Measurements from ENCODE around the gene STT3B. TPM values are rescaled to one million over a fixed set of nuclear protein-coding genes. Genes with fewer than 3 reads are reported as not detected.

Gene STT3B
- total RNA-seq (2022) (138 and 202 TPM in 2 replicates), Bru-seq, nascent RNA (percentile 97 among the genes with signal in this experiment), BruChase-seq, experiment 1, labeled RNA remaining after a 6-hour chase (percentile 93 among the genes with signal in this experiment), BruChase-seq, experiment 2, labeled RNA remaining after a 2-hour chase (percentile 90 among the genes with signal in this experiment)
- long read RNA-seq, full-length matches to known transcripts = 109 of 138 reads
- long read RNA-seq, partial matches to known transcripts = 12 of 138 reads
- long read RNA-seq, other reads (novel, unspliced or antisense) = 17 of 138 reads

- H3K27me3 Mint-ChIP-seq (ENCODE audit: unreplicated experiment) = no peaks in the 10 kb centered on the region
- no peak for TF ChIP-seq CTCF (IDR thresholded peaks at IDR 0.05; ENCODE audit: unreplicated experiment)
- BruUV-seq (replicated peaks) = no TSS peak
- H3K4me3 Mint-ChIP-seq (ENCODE audit: low read depth, unreplicated experiment) = no peak within 1 kb of the TSS
- peak; percentile 84 for DNase-seq
- H3K36me3 Mint-ChIP-seq (ENCODE audit: insufficient read depth, unreplicated experiment) = peaks cover 54% of the 10 kb centered on the region
- CTCF ChIA-PET = interaction anchor here (1.0 to 1.4 kb wide), 6 partner anchors 10 to 292 kb away, joined by 3 to 5 read pairs (median 4); no protein-coding TSS in a partner anchor
- intact Hi-C loops (cut with micrococcal nuclease; ENCODE audit: unreplicated experiment) = loop anchor here (5.0 to 10.0 kb wide), 4 partner anchors 158 to 365 kb away; no protein-coding TSS in a partner anchor
- no peaks in the 10 kb centered on the region for H3K9me3 Mint-ChIP-seq (ENCODE audit: low read depth, unreplicated experiment)
- H3K4me1 Mint-ChIP-seq (ENCODE audit: low read depth, unreplicated experiment) = peaks cover 10% of the 10 kb centered on the region
- H3K27ac Mint-ChIP-seq (ENCODE audit: unreplicated experiment) = peak within 1 kb of the TSS; percentile 96
Measured at GRCh38 chr3:31532587-31533168, at the start of gene STT3B. TSS of gene STT3B (plus strand) at chr3:31532925. CDS start at chr3:31532999, 74 bp downstream.

- H3K27ac Mint-ChIP-seq (ENCODE audit: unreplicated experiment) = no peak overlapping the region
- H3K36me3 Mint-ChIP-seq (ENCODE audit: insufficient read depth, unreplicated experiment) = no peaks in the 10 kb centered on the region
- H3K27me3 Mint-ChIP-seq (ENCODE audit: unreplicated experiment) = no peaks in the 10 kb centered on the region
- H3K4me1 Mint-ChIP-seq (ENCODE audit: low read depth, unreplicated experiment) = no peaks in the 10 kb centered on the region
- no peak for DNase-seq
- no TSS peak for BruUV-seq (replicated peaks)
- CTCF ChIA-PET = no interaction called here
- intact Hi-C loops (cut with micrococcal nuclease; ENCODE audit: unreplicated experiment) = no loop called here
- H3K9me3 Mint-ChIP-seq (ENCODE audit: low read depth, unreplicated experiment) = peaks cover 4% of the 10 kb centered on the region
- TF ChIP-seq CTCF (IDR thresholded peaks at IDR 0.05; ENCODE audit: unreplicated experiment) = no peak
- no peak overlapping the region for H3K4me3 Mint-ChIP-seq (ENCODE audit: low read depth, unreplicated experiment)
Measured at GRCh38 chr3:31483776-31484175, 48.9 kb upstream of the STT3B start.

- BruUV-seq (replicated peaks) = no TSS peak
- Mint-ChIP-seq H3K4me3 (ENCODE audit: low read depth, unreplicated experiment) (no peak overlapping the region), H3K9me3 (ENCODE audit: low read depth, unreplicated experiment) (peaks cover 4% of the 10 kb centered on the region), H3K4me1 (ENCODE audit: low read depth, unreplicated experiment) (no peaks in the 10 kb centered on the region), H3K36me3 (ENCODE audit: insufficient read depth, unreplicated experiment) (no peaks in the 10 kb centered on the region), H3K27me3 (ENCODE audit: unreplicated experiment) (no peaks in the 10 kb centered on the region), H3K27ac (ENCODE audit: unreplicated experiment) (no peak overlapping the region)
- intact Hi-C loops (cut with micrococcal nuclease; ENCODE audit: unreplicated experiment) = no loop called here
- no peak for DNase-seq
- CTCF ChIA-PET = no interaction called here
- TF ChIP-seq CTCF (IDR thresholded peaks at IDR 0.05; ENCODE audit: unreplicated experiment) = no peak
Measured at GRCh38 chr3:31485196-31485595, 47.5 kb upstream of the STT3B start.

- Mint-ChIP-seq H3K36me3 (ENCODE audit: insufficient read depth, unreplicated experiment) (no peaks in the 10 kb centered on the region), H3K4me3 (ENCODE audit: low read depth, unreplicated experiment) (no peak overlapping the region), H3K4me1 (ENCODE audit: low read depth, unreplicated experiment) (no peaks in the 10 kb centered on the region), H3K27ac (ENCODE audit: unreplicated experiment) (no peak overlapping the region), H3K9me3 (ENCODE audit: low read depth, unreplicated experiment) (peaks cover 2% of the 10 kb centered on the region), H3K27me3 (ENCODE audit: unreplicated experiment) (no peaks in the 10 kb centered on the region)
- no TSS peak for BruUV-seq (replicated peaks)
- intact Hi-C loops (cut with micrococcal nuclease; ENCODE audit: unreplicated experiment) = no loop called here
- TF ChIP-seq CTCF (IDR thresholded peaks at IDR 0.05; ENCODE audit: unreplicated experiment) = no peak
- no peak for DNase-seq
- CTCF ChIA-PET = no interaction called here
Measured at GRCh38 chr3:31486865-31487533, 45.7 kb upstream of the STT3B start.

Data from Calu3 (cell line).